Endodermal cell (in vitro differentiated cells): ENCODE results near the gene CLCA2. TPM values are rescaled to one million over a fixed set of nuclear protein-coding genes. Genes with fewer than 3 reads are reported as not detected.

Experiments
- DNase-seq: peaks from one replicate; pipeline ENCODE4 v3.0.0-alpha.2; 2017
- H3K27ac ChIP-seq: 2 replicates; pipeline ENCODE4 v1.5.1; 2013; ENCODE audit warnings: mild to moderate bottlenecking, low read depth, low read length, moderate library complexity
- H3K27me3 ChIP-seq: 2 replicates; pipeline ENCODE4 v1.6.1; 2013; ENCODE audit warnings: mild to moderate bottlenecking, low read length, moderate library complexity; ENCODE audit not compliant: insufficient read depth, control insufficient read depth, poor library complexity, severe bottlenecking
- H3K36me3 ChIP-seq: 2 replicates; pipeline ENCODE4 v1.7.0; 2013; ENCODE audit warnings: mild to moderate bottlenecking, low read length, moderate library complexity; ENCODE audit not compliant: control insufficient read depth, insufficient read depth
- H3K4me1 ChIP-seq: one replicate; pipeline ENCODE4 v1.7.0; 2013; ENCODE audit warnings: low read length; ENCODE audit not compliant: control insufficient read depth, insufficient read depth
- H3K4me3 ChIP-seq: 2 replicates; pipeline ENCODE4 v1.5.1; 2013; ENCODE audit warnings: mild to moderate bottlenecking, low read length, moderate library complexity
- H3K9ac ChIP-seq: 2 replicates; pipeline ENCODE4 v1.6.1; 2013; ENCODE audit warnings: mild to moderate bottlenecking, low read length, moderate library complexity; ENCODE audit not compliant: poor library complexity, severe bottlenecking; ENCODE audit errors: extremely low read depth
- H3K9me3 ChIP-seq: 2 replicates; pipeline ENCODE4 v1.6.1; 2013; ENCODE audit warnings: mild to moderate bottlenecking, low read length, moderate library complexity; ENCODE audit not compliant: control insufficient read depth
- H3K27ac Mint-ChIP-seq: 2 replicates; pipeline ENCODE4 v1.8.0; 2020; ENCODE audit warnings: mixed read lengths
- H3K27me3 Mint-ChIP-seq: 2 replicates; pipeline ENCODE4 v1.8.0; 2021; ENCODE audit warnings: mild to moderate bottlenecking, mixed read lengths; ENCODE audit not compliant: insufficient read depth
- H3K36me3 Mint-ChIP-seq: 2 replicates; pipeline ENCODE4 v1.8.0; 2020; ENCODE audit warnings: low read depth, mixed read lengths
- H3K4me1 Mint-ChIP-seq: 2 replicates; pipeline ENCODE4 v1.8.0; 2020; ENCODE audit warnings: mixed read lengths
- H3K4me3 Mint-ChIP-seq: 2 replicates; pipeline ENCODE4 v1.8.0; 2020; ENCODE audit warnings: mild to moderate bottlenecking, moderate library complexity, mixed read lengths
- H3K9me3 Mint-ChIP-seq: 2 replicates; pipeline ENCODE4 v1.8.0; 2020; ENCODE audit warnings: mild to moderate bottlenecking, mixed read lengths
- WGBS, 2 experiments: methylation state at CpG; one replicate each; pipeline versions ENCODE4 v1.1.5 to v1.1.7; 2013; ENCODE audit warnings: missing lambda C conversion rate in 2 of 2, mixed read lengths in 1 of 2; ENCODE audit not compliant: insufficient coverage in 1 of 2, insufficient read length in 1 of 2; 5-methylcytosine and 5-hydroxymethylcytosine counted together
- total RNA-seq, 2 donors: library from RNA; stranded (reverse); fragmentation: NEBNext Ultra II Directional in 1 of 2; extraction: Animal tissue kit (Norgen Biotek cat#: 25700) in 1 of 2; gene quantifications; 2 replicates in 1 of 2; 3 replicates in 1 of 2; pipeline ENCODE4 v1.2.1, GENCODE V29; 2021
- TF ChIP-seq, protein P1 (sequence below): fragments of 200-600 bp; sonication (generic); conservative IDR thresholded peaks from 2 replicates; pipeline ENCODE4 v1.5.0; 2021; ENCODE audit warnings: antibody characterized with exemption, mild to moderate bottlenecking

Gene CLCA2
- total RNA-seq, 2 donors from 2014 or later = not detected

GRCh38 chr1:86389307-86389706 is 34.7 kb upstream of the CLCA2 start:
- Histone ChIP-seq H3K9ac (no peak overlapping the region), H3K9me3 (no peaks in the 10 kb centered on the region), H3K36me3 (no peaks in the 10 kb centered on the region), H3K27ac (no peak overlapping the region), H3K27me3 (no peaks in the 10 kb centered on the region), H3K4me3 (no peak overlapping the region), H3K4me1 (no peaks in the 10 kb centered on the region)
- TF ChIP-seq, protein P1, sequence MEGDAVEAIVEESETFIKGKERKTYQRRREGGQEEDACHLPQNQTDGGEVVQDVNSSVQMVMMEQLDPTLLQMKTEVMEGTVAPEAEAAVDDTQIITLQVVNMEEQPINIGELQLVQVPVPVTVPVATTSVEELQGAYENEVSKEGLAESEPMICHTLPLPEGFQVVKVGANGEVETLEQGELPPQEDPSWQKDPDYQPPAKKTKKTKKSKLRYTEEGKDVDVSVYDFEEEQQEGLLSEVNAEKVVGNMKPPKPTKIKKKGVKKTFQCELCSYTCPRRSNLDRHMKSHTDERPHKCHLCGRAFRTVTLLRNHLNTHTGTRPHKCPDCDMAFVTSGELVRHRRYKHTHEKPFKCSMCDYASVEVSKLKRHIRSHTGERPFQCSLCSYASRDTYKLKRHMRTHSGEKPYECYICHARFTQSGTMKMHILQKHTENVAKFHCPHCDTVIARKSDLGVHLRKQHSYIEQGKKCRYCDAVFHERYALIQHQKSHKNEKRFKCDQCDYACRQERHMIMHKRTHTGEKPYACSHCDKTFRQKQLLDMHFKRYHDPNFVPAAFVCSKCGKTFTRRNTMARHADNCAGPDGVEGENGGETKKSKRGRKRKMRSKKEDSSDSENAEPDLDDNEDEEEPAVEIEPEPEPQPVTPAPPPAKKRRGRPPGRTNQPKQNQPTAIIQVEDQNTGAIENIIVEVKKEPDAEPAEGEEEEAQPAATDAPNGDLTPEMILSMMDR = no peak
- no peak for DNase-seq
- Mint-ChIP-seq H3K27ac (no peak overlapping the region), H3K4me1 (peaks cover 23% of the 10 kb centered on the region), H3K27me3 (no peaks in the 10 kb centered on the region), H3K9me3 (peaks cover 4% of the 10 kb centered on the region), H3K36me3 (peaks cover 32% of the 10 kb centered on the region), H3K4me3 (no peak overlapping the region)

GRCh38 chr1:86394416-86394815 is 29.6 kb upstream of the CLCA2 start:
- peaks cover 7% of the 10 kb centered on the region for H3K27me3 ChIP-seq
- Mint-ChIP-seq H3K27me3 (peaks cover 9% of the 10 kb centered on the region), H3K4me3 (peak overlapping the region; percentile 87), H3K9me3 (peaks cover 4% of the 10 kb centered on the region), H3K27ac (no peak overlapping the region), H3K4me1 (peaks cover 30% of the 10 kb centered on the region), H3K36me3 (peaks cover 37% of the 10 kb centered on the region)
- no peak overlapping the region for H3K9ac ChIP-seq
- WGBS, 2 experiments = 96% methylated on average over 2 of the region's 2 CpGs; no CpG with 5 or more reads in 1 of the 2 experiments
- H3K36me3 ChIP-seq = no peaks in the 10 kb centered on the region
- peak overlapping the region; percentile 47 for H3K4me3 ChIP-seq
- TF ChIP-seq, protein P1 = no peak
- no peak overlapping the region for H3K27ac ChIP-seq
- H3K4me1 ChIP-seq = no peaks in the 10 kb centered on the region
- DNase-seq = no peak
- H3K9me3 ChIP-seq = no peaks in the 10 kb centered on the region

DNA sequence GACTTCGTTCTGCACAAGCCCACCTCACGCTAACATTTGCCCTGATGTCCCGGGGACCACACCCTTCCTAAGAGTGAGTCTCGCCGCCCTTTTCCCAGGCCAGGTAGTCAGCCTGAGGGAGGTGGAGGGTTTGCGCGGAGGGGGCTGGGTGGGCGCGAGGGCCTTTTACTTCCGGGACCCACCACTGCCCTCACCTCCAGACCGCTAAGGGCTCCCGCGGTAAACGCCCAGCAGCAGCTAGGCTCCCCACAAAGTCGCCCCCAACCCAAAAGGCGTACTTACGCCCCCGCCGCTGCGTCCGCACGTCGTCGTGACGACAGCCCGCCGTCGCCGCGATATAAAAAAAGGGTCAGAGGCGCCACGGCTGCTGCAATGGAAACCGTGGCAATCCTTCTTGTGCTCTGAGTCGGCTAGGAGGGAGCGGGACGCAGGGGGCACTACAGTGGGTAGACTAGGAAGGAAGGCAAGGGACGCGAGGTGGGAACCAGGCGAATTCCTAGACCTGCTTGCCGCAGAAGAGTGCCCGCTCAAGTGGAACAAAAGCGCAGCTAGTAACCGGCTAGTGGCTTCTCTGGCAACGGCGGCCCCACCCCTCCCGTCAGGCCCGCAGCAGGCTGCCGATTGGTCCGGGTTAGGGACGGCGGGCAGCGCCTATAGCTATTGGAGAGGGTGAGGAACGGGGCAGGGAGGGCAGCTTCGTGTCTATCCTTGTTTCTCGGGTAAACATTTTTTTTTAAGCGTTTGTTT is 28.0 kb upstream of the CLCA2 start, which contains the start of gene ODF2L:
Gene ODF2L, minus strand, starts transcription at position 573 of the 747 bp plus-strand sequence. CDS start 9,296 bp downstream, outside the sequence.
- Histone ChIP-seq H3K4me1 (no peaks in the 10 kb centered on the region), H3K9ac (peak within 1 kb of the TSS; percentile 67), H3K27ac (peak within 1 kb of the TSS; percentile 87), H3K4me3 (peak within 1 kb of the TSS; percentile 88), H3K27me3 (peaks cover 11% of the 10 kb centered on the region), H3K9me3 (no peaks in the 10 kb centered on the region), H3K36me3 (no peaks in the 10 kb centered on the region)
- Mint-ChIP-seq H3K9me3 (peaks cover 4% of the 10 kb centered on the region), H3K4me3 (peak within 1 kb of the TSS; percentile 87), H3K4me1 (peaks cover 21% of the 10 kb centered on the region), H3K36me3 (peaks cover 32% of the 10 kb centered on the region), H3K27ac (peak within 1 kb of the TSS; percentile 99), H3K27me3 (peaks cover 20% of the 10 kb centered on the region)
- DNase-seq = peak; percentile 97
- WGBS, 2 experiments = 0 to 1% methylated on average over 16 to 56 of the region's 56 CpGs
- TF ChIP-seq, protein P1 = no peak
